Upper lobe of right lung (tissue), 1 donor: ENCODE results near the gene DOK6. TPM values are rescaled to one million over a fixed set of nuclear protein-coding genes. Genes with fewer than 3 reads are reported as not detected.
A peak's percentile ranks its signal among the peaks of the same experiment; 100 is the strongest.
"Not testable (repeated sequence)": the region's sequence is repeated elsewhere in the genome, so short reads cannot be mapped to it uniquely, and the experiment has no call there.

Source experiments
- ATAC-seq: fragments of 200-7000 bp; cut with Tn5 transposase; one replicate; pipeline ENCODE4 v1.9.1; 2020; ENCODE audit warnings: mild to moderate bottlenecking, moderate library complexity
- DNase-seq: peaks from one replicate; pipeline ENCODE4 v3.0.0-alpha.2; 2020
- H3K27ac ChIP-seq: fragments of 200-600 bp; one replicate; pipeline ENCODE4 v1.8.0; 2022
- H3K27me3 ChIP-seq: fragments of 200-600 bp; one replicate; pipeline ENCODE4 v1.8.0; 2022; ENCODE audit warnings: mild to moderate bottlenecking
- H3K36me3 ChIP-seq: fragments of 200-600 bp; one replicate; pipeline ENCODE4 v1.8.0; 2022
- H3K4me1 ChIP-seq: fragments of 200-600 bp; one replicate; pipeline ENCODE4 v1.8.0; 2022
- H3K4me3 ChIP-seq: fragments of 200-600 bp; one replicate; pipeline ENCODE4 v1.8.0; 2022; ENCODE audit warnings: mild to moderate bottlenecking
- H3K9me3 ChIP-seq: fragments of 200-600 bp; one replicate; pipeline ENCODE4 v1.8.0; 2022
- CTCF ChIP-seq: fragments of 200-600 bp; IDR thresholded peaks from one replicate; pipeline ENCODE4 v1.8.0; 2022; ENCODE audit warnings: antibody characterized with exemption
- intact Hi-C: fragments of 100-400 bp; cut with DNase I; formaldehyde crosslinking; loops from one replicate; pipeline ENCODE4 v1.11.0; 2022
- long read RNA-seq: library from polyadenylated mRNA; unstranded; transcript quantifications from one replicate; pipeline ENCODE4 v2.0.0, GENCODE V29; 2021
- total RNA-seq: library from RNA; stranded (reverse); fragmentation: NEBNext Ultra II Directional; extraction: Animal tissue kit (Norgen Biotek cat#: 25700); gene quantifications from one replicate; pipeline ENCODE4 v1.2.1, GENCODE V29; 2021
- donor health status: DM: no; HTN: yes; CAD: no; lungs with severe emphysema.

The DOK6 gene
- 5.9 TPM for total RNA-seq
- long read RNA-seq, full-length matches to known transcripts: 8 of 20 reads
- long read RNA-seq, partial matches to known transcripts: 5 of 20 reads
- long read RNA-seq, other reads (novel, unspliced or antisense): 7 of 20 reads

DNA sequence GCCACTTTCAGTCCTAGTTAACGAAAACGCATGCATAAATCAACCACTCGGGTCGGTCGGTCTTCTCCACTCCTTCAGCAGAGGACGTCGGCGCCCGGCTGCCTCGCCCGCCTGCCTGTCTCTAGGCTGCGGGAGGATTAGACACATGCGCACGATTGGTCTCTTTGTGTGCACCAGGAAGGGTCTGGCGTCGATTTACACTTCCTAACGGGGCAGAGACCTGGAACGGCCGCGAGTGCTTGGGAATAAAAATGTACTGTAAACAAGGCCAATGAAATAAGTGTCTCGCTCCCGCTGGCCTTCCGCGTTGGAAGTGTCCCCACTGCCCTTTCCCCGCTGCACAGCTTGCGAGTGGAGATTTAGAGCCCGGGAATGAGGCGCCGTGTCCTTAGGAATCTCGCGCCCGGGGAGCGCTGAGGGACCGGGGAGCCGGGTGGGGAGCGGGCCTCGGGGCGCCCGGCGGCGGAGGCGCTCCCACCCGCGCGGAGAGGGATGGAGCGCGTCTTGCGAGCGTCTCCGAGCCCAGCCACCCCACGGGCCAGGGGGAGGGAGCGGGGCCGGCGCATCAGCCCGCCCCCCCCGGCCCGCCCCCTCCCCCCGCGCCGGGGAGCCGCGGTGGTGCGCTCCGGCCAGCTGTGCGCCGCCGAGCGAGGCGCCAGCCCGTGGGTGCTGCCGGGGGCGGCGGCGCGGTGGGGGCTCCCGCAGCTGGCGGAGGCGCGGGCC lies at the start of gene DOK6:
TSS of gene DOK6 (plus strand) at position 636 of the 723 bp plus-strand sequence.
- Histone ChIP-seq H3K27ac (peak within 1 kb of the TSS; percentile 49), H3K9me3 (no peaks in the 10 kb centered on the region), H3K4me1 (no peaks in the 10 kb centered on the region), H3K4me3 (peak within 1 kb of the TSS; percentile 53), H3K27me3 (peaks cover 16% of the 10 kb centered on the region), H3K36me3 (no peaks in the 10 kb centered on the region)
- no peak for TF ChIP-seq CTCF
- intact Hi-C loops: no loop called here
- peak; percentile 62 for DNase-seq
- ATAC-seq: peak; percentile 56

- intact Hi-C loops: no loop called here
- no peak for DNase-seq
- ATAC-seq: no peak
- Histone ChIP-seq H3K27ac (no peak overlapping the region), H3K4me3 (no peak overlapping the region), H3K4me1 (no peaks in the 10 kb centered on the region), H3K9me3 (no peaks in the 10 kb centered on the region), H3K36me3 (no peaks in the 10 kb centered on the region), H3K27me3 (no peaks in the 10 kb centered on the region)
- TF ChIP-seq CTCF: no peak
Measured at GRCh38 chr18:69353023-69353422, 47.7 kb upstream of the DOK6 start.

GRCh38 chr18:69357590-69357989 lies 43.1 kb upstream of the DOK6 start:
- H3K27me3 ChIP-seq: no peaks in the 10 kb centered on the region
- DNase-seq (no peak), ATAC-seq (no peak)
- intact Hi-C loops: no loop called here
- no peaks in the 10 kb centered on the region for H3K4me1 ChIP-seq
- H3K27ac ChIP-seq: no peak overlapping the region
- TF ChIP-seq CTCF: no peak
- H3K9me3 ChIP-seq: no peaks in the 10 kb centered on the region
- H3K36me3 ChIP-seq: no peaks in the 10 kb centered on the region
- no peak overlapping the region for H3K4me3 ChIP-seq

- TF ChIP-seq CTCF: no peak
- Histone ChIP-seq H3K27me3 (no peaks in the 10 kb centered on the region), H3K36me3 (no peaks in the 10 kb centered on the region), H3K27ac (no peak overlapping the region), H3K9me3 (no peaks in the 10 kb centered on the region), H3K4me1 (no peaks in the 10 kb centered on the region), H3K4me3 (no peak overlapping the region)
- ATAC-seq (no peak), DNase-seq (no peak)
- intact Hi-C loops: no loop called here
Measured at GRCh38 chr18:69358212-69358895, 42.3 kb upstream of the DOK6 start.

- H3K4me1 ChIP-seq, ATAC-seq, H3K27ac ChIP-seq, intact Hi-C loops, H3K27me3 ChIP-seq, DNase-seq, H3K36me3 ChIP-seq, H3K9me3 ChIP-seq, H3K4me3 ChIP-seq: not testable (repeated sequence)
Measured at GRCh38 chr18:69359768-69360167, 40.9 kb upstream of the DOK6 start.

DNA sequence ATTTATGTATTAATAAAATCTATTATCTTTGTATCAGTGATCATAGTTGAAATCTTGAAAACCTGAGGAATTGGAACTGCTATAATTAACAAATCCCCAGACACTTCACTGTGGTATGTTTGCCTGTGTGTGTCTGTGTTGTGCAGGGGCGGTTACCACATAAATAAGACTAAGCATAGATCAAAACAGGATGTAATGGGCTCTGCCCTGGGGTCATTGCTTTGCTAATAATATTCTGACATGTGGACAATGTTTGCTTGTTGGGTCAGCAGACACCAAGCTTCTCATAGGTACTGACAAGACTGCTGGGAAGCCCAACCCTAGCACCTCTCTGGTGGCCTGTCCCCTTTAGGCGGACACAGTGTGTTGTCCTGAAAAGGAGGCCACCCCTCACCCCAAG lies 35.8 kb upstream of the DOK6 start:
- intact Hi-C loops: no loop called here
- no peak for ATAC-seq
- no peaks in the 10 kb centered on the region for H3K4me1 ChIP-seq
- no peaks in the 10 kb centered on the region for H3K27me3 ChIP-seq
- H3K27ac ChIP-seq: no peak overlapping the region
- no peaks in the 10 kb centered on the region for H3K36me3 ChIP-seq
- H3K4me3 ChIP-seq: no peak overlapping the region
- TF ChIP-seq CTCF: no peak
- no peaks in the 10 kb centered on the region for H3K9me3 ChIP-seq
- no peak for DNase-seq
